ENCODE measurements around the gene NCAPD2. TPM values are rescaled to one million over a fixed set of nuclear protein-coding genes. Genes with fewer than 3 reads are reported as not detected.

NCAPD2 gene
- total and polyA plus RNA-seq, 2 donors (not counting 1 experiment from before 2014, with no cell fraction given), result 19.9 to 42.1 TPM

DNA sequence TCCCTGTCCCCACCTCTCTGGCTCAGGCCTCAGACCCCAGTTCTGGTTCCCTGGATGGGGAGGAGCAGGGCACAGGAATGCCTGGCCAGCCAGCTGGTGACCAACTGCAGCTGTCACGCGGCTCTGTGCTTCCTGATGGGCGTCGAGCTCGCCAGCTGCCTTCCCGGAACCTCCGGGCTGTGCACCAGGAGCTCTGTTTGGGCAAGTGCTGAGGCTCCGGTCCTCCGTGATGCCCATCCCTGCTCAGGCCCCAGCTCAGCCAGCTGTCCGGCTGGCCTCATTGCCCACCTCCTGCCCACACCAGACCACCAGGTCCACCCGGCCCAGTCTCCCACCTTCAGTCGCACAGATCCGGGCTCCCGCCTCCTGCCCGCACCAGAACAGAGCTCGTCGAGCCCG, 57.2 kb downstream of the NCAPD2 start:
- Histone ChIP-seq H3K9ac (ENCODE audit: low read length) (no peak overlapping the region), H3K79me2 (ENCODE audit: control insufficient read depth, insufficient read depth, low read length) (peaks cover 63% of the 10 kb centered on the region), H2AFZ (ENCODE audit: insufficient read depth, low read depth, low read length, poor library complexity, severe bottlenecking) (no peak overlapping the region), H3K36me3 (replicated peaks in 1 of 2; ENCODE audit: control extremely low read depth in 1 of 2, control insufficient read depth in 1 of 2, extremely low read depth in 1 of 2, insufficient read depth in 2 of 2, low read length in 1 of 2) (peaks cover under 1 to 52% of the 10 kb centered on the region in 2 experiments), H3K4me2 (replicated peaks; ENCODE audit: low read depth, low read length, poor library complexity, severe bottlenecking) (no peak overlapping the region), H3K4me1 (ENCODE audit: control insufficient read depth in 2 of 2, insufficient read depth in 2 of 2, low read length in 2 of 2) (peaks cover 12 to 23% of the 10 kb centered on the region in 2 donors), H3K4me3 (ENCODE audit: control extremely low read depth in 1 of 5, extremely low read depth in 1 of 5, insufficient read depth in 1 of 5, low read depth in 2 of 5, low read length in 4 of 5) (no peak overlapping the region), H3K27me3 (replicated peaks in 1 of 4; ENCODE audit: control extremely low read depth in 1 of 4, control insufficient read depth in 3 of 4, insufficient read depth in 4 of 4, low read length in 3 of 4) (no peaks in the 10 kb centered on the region), H3K27ac (ENCODE audit: low read length in 2 of 2) (no peak overlapping the region), H3K9me3 (ENCODE audit: control extremely low read depth in 1 of 3, control insufficient read depth in 2 of 3, insufficient read depth in 1 of 3, low read length in 2 of 3) (no peaks in the 10 kb centered on the region), H4K20me1 (ENCODE audit: control insufficient read depth, insufficient read depth, low read length, poor library complexity, severe bottlenecking) (peaks cover 43% of the 10 kb centered on the region)
- intact Hi-C loops (cut with micrococcal nuclease), result loop anchor here (10.0 kb wide), 1 partner anchor 566 kb away; no protein-coding TSS in a partner anchor
- DNase-seq (no peak), ATAC-seq (ENCODE audit: low read depth) (no peak)
- Mint-ChIP-seq H3K27ac (no peak overlapping the region), H3K27me3 (no peaks in the 10 kb centered on the region), H3K4me3 (no peak overlapping the region), H3K4me1 (peaks cover 25% of the 10 kb centered on the region), H3K9me3 (ENCODE audit: insufficient read depth) (no peaks in the 10 kb centered on the region)
- ChIA-PET POLR2A (no interaction called here), CTCF (interaction anchor here (0.6 to 7.2 kb wide), 8 partner anchors 8 to 275 kb away, joined by 3 to 69 read pairs (median 4); no protein-coding TSS in a partner anchor)
- TF ChIP-seq CTCF (IDR thresholded peaks at IDR 0.05) (no peak), EZH2 (IDR thresholded peaks at IDR 0.05; ENCODE audit: borderline replicate concordance, insufficient read depth, low read depth, low read length, poor library complexity, severe bottlenecking) (no peak)
- WGBS (ENCODE audit: insufficient coverage), result 98% methylated on average over 18 of the region's 18 CpGs

GRCh38 chr12:6551496-6552139, 57.7 kb downstream of the NCAPD2 start:
- Histone ChIP-seq H2AFZ (ENCODE audit: insufficient read depth, low read depth, low read length, poor library complexity, severe bottlenecking) (no peak overlapping the region), H3K4me1 (ENCODE audit: control insufficient read depth in 2 of 2, insufficient read depth in 2 of 2, low read length in 2 of 2) (peaks cover 12 to 29% of the 10 kb centered on the region in 2 donors), H3K36me3 (replicated peaks in 1 of 2; ENCODE audit: control extremely low read depth in 1 of 2, control insufficient read depth in 1 of 2, extremely low read depth in 1 of 2, insufficient read depth in 2 of 2, low read length in 1 of 2) (peaks cover 0 to 49% of the 10 kb centered on the region in 2 experiments), H3K9ac (ENCODE audit: low read length) (no peak overlapping the region), H3K4me3 (ENCODE audit: control extremely low read depth in 1 of 5, extremely low read depth in 1 of 5, insufficient read depth in 1 of 5, low read depth in 2 of 5, low read length in 4 of 5) (no peak overlapping the region), H3K27me3 (replicated peaks in 1 of 4; ENCODE audit: control extremely low read depth in 1 of 4, control insufficient read depth in 3 of 4, insufficient read depth in 4 of 4, low read length in 3 of 4) (no peaks in the 10 kb centered on the region), H3K9me3 (ENCODE audit: control extremely low read depth in 1 of 3, control insufficient read depth in 2 of 3, insufficient read depth in 1 of 3, low read length in 2 of 3) (no peaks in the 10 kb centered on the region), H3K27ac (ENCODE audit: low read length in 2 of 2) (no peak overlapping the region), H3K4me2 (replicated peaks; ENCODE audit: low read depth, low read length, poor library complexity, severe bottlenecking) (no peak overlapping the region), H3K79me2 (ENCODE audit: control insufficient read depth, insufficient read depth, low read length) (peaks cover 66% of the 10 kb centered on the region), H4K20me1 (ENCODE audit: control insufficient read depth, insufficient read depth, low read length, poor library complexity, severe bottlenecking) (peaks cover 43% of the 10 kb centered on the region)
- DNase-seq (no peak), ATAC-seq (ENCODE audit: low read depth) (no peak)
- WGBS (ENCODE audit: insufficient coverage), result 96% methylated on average over 11 of the region's 11 CpGs
- no peaks in the 10 kb centered on the region for H3K27me3 Mint-ChIP-seq
- H3K27ac Mint-ChIP-seq, result no peak overlapping the region
- intact Hi-C loops (cut with micrococcal nuclease), result loop anchor here (10.0 kb wide), 1 partner anchor 567 kb away; no protein-coding TSS in a partner anchor
- H3K4me1 Mint-ChIP-seq, result peaks cover 28% of the 10 kb centered on the region
- H3K4me3 Mint-ChIP-seq, result no peak overlapping the region
- CTCF ChIA-PET, result interaction anchor here (1.4 to 7.2 kb wide), 8 partner anchors 7 to 274 kb away, joined by 3 to 69 read pairs (median 6); no protein-coding TSS in a partner anchor
- TF ChIP-seq CTCF (IDR thresholded peaks at IDR 0.05) (no peak), EZH2 (IDR thresholded peaks at IDR 0.05; ENCODE audit: borderline replicate concordance, insufficient read depth, low read depth, low read length, poor library complexity, severe bottlenecking) (no peak)
- POLR2A ChIA-PET, result no interaction called here
- no peaks in the 10 kb centered on the region for H3K9me3 Mint-ChIP-seq (ENCODE audit: insufficient read depth)

Data from B cell (primary cell).